ENCODE data around the gene ATPAF2.

Gene ATPAF2

DNA sequence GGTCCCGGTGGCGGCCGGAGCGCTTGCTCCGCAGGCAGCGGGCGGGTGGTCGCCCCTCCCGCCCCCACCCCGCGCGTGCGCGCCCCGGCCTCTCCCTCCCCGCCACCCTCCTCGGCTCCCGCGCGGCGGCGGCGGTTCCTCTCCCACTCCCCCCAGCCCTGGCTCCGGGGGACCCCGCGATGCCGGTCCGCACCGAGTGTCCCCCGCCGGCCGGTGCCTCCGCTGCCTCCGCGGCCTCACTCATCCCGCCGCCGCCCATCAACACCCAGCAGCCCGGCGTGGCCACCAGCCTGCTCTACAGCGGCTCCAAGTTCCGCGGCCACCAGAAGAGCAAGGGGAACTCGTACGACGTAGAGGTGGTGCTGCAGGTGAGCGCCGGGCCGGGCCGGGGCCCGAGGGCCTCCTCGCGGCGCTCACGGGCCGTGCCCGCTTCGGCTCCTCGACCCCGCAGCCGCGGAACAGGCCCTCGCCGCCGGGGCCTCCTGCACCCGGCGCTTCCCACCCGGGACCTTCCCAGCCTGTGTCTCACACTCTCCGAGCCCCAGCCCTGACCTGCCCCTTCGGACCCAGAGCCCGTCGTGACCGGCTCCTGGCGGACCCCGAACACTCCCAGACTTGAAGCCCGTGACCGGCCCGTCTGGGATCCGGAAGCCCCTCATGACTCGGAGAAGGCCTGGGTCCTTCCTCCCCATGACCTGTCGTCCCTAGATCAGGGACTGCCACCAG is 730 bp upstream of the ATPAF2 start:
- DNase-seq (ENCODE audit: low read depth, low spot score) = no peak

DNA sequence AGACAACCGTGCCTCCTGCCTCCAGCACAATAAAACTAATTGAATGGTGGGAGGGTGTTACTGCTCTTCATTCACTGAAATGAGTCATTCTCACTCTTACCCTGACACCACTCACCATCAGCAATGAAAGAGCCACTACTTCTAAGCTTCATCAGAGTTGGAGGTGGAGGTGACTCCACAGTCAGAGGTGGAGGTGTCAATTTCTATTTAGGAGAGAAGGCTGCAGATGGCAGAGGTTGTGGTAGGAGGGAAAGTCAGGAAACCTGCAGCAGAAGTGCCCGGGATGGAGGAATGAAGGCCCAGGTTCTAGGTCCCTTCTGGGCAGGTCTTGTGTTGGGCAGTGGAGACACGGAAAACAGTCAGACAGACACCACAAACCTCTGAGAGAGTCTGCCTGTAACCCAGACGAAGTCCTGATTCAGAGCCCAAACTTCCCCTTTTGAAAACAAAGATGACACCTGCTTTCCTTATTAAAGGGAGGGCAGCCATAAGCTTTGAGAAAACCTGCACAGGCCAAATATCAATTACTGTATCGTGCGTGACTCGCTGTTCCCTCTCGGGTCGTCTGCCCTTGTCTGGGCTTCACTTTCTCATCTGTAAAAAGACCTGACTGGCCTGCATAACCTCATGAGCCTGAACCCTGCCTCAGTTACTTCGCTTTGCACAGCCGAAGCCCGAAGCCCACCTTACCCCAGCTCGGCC is 668 bp downstream of the ATPAF2 start:
- DNase-seq (ENCODE audit: low read depth, low spot score) = no peak

DNA sequence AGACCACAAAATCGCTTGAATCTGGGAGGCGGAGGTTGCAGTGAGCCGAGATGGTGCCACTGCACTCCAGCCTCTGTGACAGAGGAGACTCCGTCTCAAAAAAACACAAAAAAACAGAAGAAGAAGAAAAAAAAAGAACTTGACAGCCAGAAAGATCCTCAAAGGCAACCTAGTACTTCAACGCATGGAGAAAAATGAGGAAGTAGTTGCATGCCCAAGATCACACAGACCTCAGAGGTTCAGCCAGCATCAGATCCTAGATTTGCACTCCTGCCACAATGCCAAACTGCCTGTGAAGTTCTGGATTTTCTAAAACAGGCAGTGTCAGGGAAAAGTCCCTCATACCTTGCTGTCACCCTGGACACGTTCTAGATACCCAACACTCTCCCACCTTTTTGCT is 1.5 kb downstream of the ATPAF2 start:
- no peak for DNase-seq (ENCODE audit: low read depth, low spot score)

DNA sequence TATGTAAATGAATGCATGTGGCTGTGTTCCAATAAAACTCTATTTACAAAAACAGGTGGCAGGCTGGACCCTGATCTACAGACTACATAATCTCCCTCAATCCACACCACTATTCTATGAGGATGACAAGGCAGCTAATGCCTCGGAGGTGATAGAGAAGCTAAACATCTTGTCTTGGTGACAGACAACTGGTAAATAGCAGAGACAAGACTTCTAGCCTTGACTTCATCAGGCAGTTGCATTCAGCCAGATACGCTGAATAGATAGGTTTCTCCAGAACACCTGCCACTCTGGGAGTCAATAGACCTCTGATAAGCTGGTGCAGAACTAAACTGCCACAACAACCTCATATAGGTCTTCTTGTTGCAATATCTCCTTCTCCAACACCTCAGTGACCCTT is 3.3 kb downstream of the ATPAF2 start:
- DNase-seq (ENCODE audit: low read depth, low spot score) = no peak

DNA sequence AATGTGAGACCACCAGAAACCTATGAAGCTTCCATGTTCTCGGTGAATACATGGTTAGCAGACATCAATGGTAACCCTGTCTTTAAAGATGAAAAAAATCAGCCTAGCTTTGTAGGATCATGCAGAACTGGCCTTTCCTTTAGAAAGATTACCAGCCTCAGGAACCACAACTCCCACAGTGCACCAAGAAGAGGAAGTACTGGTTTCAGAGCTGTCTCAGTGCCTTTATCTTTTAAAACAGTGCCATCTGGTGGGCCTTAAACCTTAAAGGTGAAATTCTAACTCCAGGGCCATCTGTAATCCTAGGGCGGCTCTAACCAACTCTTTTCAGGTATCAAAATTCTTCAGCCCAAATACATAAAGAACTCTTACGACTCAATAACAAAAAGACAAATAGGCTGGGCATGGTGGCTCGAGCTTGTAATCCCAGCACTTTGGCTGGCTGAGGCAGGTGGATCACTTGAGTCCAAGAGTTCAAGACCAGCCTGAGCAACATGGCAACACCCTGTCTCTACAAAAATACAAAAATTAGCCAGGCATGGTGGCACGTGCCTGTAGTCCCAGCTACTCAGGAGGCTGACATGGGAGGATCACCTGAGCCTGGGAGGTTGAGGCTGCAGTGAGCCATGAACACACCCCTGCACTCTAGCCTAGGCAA is 5.4 kb downstream of the ATPAF2 start:
- DNase-seq (ENCODE audit: low read depth, low spot score) = peak; percentile 40

DNA sequence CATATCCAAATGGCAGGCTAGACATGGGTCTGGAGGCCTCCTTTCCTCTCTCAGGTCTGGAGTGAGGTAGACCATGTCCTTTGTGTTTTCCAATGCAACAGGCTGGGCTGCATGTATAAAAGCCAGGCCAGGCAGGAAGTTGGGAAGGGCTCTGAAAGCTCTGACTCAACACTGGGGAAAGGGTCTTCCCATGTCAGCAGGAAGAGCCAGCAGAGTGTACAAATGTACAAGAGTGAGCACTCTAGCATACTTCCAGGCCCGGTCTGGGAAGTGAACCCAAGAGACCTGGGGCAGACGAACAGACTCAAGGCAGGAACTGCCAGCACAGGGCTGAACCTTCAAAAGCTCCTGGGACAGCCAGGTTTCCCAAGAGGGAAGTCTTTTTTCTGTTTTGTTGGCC is 7.0 kb downstream of the ATPAF2 start:
- DNase-seq (ENCODE audit: low read depth, low spot score) = no peak

DNA sequence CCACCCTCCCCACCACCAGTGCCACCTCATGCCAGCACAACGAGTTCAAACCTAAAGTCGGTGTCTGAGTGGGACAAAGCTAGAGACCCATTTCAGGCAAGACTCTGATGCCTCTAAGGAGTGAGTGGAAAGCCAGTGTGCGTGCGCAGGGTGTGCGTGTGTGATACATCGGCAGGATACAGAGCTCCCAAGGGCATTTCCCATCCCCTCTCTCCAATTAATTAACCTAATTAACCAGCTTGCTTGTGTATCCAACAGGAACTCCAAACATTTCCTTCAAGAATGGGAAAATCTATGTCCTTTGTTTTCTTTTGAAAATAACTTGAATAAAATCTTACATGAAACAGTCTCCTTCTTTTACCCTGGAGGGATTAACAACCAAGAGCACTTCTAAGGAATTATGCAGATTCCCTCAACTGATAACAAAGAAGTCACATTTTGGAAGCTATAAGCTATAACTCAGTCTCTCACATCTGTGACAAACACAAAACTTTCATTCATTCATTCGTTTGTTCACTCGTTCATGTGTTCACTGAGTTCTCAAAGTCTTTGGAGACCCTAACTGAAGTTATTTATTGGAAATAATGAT is 9.9 kb downstream of the ATPAF2 start:
- no peak for DNase-seq (ENCODE audit: low read depth, low spot score)

DNA sequence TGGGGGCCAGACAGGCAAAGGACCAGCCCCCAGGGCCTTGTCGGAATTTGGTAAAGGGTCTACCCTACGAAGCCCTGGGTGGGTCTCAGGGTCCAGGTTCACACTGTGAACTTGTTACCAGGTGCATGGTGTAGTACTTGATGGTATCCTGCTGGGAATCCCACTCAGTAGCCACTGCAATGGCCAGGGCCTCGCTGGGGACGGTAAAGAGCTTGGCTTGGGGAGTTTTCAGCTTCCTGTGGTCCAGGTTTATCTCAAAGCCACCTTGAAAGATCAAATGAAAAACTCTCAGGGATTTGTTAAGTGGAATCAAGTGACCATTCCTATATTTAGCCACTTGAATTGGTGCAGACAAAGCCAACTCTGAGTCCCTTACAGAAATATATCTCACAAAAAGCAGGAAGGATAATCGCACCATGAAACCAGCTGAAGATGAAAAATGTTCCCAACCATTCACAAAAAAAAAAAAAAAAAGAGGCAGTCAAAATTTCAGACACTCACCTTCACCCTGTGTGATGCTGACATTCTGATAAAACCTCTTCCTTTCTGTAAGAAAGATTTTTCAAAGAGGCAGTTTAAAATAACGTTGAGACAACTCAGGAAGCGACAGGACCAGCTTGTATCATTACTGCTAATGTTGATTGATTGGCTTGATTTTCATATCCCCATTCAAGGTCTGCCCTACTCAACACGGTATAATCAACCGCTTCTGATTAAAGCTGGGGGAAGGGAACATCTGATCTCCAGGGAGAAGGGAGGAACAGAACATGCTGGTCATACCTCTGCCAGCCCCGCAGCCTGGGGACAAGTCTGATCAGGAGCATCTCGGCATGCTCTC is 10.6 kb downstream of the ATPAF2 start:
- no peak for DNase-seq (ENCODE audit: low read depth, low spot score)

DNA sequence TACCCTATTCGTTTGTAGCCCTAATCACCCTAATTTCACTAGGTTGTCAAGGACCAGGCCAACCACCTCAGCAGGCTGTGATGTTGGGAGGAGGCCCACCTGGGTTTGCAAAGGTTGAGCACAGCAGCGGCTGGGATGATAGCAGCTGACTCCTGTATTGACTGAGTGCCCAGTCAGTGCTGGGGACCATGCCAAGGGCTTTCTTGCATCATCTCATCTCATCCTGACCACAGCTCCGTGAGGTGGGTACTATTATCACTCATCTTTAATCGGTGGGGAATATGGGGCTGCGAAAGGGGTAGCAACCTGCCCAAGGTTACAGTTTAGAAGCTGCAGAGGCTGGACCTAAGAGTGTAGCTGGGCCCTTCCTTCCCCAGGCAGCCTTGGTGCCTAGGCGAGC is 11.7 kb downstream of the ATPAF2 start:
- no peak for DNase-seq (ENCODE audit: low read depth, low spot score)

DNA sequence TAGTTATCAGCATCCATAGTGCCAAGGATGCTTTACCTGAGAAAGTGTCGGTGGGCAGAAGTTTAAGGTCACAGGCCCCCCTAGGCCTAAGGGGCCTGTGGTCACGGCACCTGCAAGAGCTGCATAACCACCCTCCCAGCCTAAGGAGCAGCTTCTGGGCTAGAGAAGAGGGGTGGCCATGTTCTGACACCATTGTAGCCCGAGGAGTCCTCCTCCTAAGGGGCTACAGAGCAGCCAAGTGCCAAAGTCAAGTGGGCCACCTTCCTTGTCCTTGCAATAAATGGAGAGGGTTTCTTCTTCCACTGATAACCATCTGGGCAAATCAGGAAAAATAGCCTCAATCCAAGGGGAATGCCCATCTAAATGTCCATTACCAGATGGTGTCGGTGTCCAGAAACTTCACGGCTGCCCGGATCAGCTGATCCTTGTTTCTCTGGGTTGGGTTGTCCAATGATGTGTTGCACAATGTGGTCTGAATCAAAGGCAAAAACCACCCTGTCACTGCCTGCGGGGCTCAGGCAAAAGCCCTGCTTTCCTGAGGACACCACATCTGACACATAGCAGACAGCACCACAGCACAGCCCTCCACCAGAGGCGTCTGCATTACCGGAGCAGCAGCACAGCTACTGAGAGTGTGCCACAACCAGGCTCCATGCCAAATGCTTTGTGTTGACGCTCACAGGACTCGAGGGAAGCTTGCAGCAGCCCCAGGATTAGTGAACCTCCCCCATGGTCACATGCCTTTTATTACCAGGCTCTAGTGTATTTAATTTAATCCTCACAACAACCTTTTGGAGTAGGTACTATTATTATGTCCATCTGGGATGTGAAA is 12.8 kb downstream of the ATPAF2 start:
- no peak for DNase-seq (ENCODE audit: low read depth, low spot score)

DNA sequence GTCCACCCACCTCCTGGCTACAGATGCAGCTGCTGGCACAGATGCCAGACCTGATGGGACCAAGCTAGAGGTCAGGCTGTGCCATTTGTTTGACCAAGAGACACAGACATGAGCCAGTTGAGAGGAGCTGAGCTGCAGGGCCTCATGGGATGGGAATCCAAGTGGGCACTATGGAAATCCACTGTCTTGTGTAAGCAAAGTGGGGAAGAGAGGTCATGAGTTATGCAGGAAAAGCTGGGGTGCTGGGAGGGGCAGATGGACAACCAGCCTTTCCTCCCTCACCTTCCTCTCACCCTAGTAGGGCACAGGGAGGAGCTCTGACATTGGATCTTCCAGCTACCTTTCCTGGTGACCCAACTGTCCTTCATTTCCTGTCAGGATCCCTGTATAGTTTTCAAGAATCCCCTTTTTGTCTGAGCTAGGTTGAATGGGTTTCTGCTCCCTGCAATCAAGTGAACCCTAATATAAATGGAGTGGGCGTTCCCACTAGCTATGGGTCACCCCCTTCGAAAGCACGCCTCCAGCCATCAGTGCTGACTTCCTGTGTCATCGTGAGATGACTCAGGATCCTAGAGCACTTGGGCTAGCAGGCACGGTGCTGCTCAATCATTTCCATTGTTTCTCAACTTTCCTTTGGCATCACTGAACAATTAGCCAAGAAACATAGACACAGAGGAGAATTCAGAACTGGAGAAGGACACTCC is 13.6 kb downstream of the ATPAF2 start:
- DNase-seq (ENCODE audit: low read depth, low spot score) = no peak

DNA sequence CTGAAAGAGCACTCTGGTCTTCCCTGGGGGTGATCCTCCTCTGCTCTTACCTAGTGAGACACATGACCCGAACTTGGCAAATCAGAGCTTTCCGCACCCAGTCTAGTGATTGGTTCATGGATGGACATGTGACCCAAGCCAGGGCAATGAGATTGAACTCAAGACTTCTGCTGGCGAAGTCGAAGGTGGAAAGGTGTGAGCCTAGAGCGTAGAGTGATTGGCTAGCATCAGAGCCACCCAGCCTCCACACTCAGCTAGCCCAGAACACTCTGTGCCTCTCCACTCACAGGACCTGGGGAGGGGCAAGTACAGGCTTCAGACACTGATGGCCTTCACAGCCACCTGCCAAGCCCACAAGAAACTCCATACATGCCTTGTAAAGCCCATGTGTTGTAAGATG is 17.6 kb downstream of the ATPAF2 start:
- DNase-seq (ENCODE audit: low read depth, low spot score) = no peak

DNA sequence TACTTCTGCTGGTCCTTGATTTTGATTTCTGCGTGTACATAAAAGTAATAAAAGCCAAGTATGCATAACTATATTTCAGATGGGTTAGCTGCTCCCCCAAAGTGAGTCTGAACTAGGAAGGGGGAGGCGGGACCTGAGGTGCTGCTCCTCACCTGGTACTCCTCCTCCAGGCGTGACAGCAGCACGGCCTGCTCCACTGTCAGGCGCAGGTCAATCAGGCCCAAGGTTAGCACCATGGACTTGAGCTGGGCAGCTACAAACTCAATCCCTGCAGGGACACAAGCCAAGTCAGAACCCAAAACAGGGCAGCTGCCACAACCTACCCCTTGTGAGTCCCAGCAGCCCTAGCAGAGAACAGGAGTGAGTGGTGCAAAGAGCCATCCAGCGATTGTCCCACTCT is 18.0 kb downstream of the ATPAF2 start:
- no peak for DNase-seq (ENCODE audit: low read depth, low spot score)

DNA sequence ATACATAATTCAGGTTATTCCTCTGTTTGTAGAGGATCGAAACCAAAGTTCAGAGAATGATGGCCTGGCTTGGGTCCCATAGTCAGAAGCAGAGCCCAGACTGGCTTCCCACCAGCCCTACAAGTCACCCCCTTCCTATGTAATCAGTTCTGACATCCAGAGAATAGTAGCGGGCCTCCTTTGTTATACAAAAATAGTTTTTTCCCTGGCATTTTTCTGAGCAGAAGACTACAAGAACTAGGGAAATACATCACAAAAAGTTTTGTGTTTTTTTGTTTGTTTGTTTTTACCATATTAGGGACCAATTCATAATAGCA is 19.2 kb downstream of the ATPAF2 start:
- DNase-seq (ENCODE audit: low read depth, low spot score) = no peak

DNA sequence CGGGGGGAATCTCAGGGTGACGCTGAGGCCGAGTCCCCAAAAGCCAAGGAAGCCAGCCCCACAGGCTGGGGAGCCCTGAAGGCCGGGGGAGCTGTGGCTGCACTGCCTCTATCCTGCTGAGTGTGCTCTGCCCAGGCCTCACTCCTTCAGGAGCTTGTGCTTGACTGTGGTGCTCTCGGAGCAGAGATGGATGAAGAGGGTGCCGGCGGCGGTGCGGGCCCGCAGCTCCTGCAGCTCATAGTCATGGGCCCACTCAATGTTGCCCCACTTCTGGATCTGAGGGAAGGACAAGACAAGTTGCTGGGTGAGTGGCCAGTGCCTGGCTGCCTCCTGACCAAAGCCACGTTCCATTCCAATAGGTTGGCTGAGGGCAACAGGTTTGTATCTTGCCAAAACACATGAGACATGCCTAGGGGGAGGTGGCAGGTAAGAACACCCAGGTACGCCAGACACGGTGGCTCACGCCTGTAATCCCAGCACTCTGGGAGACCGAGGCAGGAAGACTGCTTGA is 20.5 kb downstream of the ATPAF2 start:
- no peak for DNase-seq (ENCODE audit: low read depth, low spot score)

DNA sequence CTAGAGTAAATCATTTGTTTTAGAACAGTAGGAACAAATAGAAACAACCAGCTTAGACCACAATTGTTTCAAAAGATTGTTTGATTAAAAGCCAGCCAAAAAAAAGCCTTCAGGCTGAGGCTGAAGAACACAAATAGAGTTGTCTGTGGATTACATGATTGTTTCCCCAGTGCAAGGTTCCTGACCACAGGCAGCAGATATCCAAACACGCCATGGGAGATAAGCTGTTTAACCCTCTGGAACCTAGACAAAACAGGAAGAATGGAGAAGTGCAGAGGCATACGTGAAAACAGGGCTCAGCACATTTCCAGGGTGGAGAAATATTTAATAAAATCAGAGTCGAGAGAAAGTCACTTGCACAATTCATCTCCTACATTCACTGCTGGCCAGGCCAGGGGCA is 21.0 kb downstream of the ATPAF2 start:
- DNase-seq (ENCODE audit: low read depth, low spot score) = no peak

DNA sequence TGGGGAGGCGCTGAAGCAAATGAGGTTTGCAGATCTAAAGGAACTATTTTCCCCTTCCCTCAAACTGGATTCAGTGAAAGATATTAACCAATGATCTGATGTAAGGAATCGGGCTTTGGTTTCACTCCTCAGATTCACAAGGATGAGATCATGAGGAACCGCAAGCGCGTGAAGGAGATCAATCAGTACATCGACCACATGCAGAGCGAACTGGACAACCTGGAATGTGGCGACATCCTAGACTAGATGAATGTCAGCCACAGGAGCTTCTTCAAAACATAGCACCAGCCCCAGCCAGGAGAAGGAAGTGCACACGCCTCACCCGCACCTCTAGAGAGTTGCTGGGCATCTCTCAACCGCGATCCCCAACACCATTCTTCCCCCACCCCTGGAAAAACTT is 22.5 kb downstream of the ATPAF2 start:
- no peak for DNase-seq (ENCODE audit: low read depth, low spot score)

DNA sequence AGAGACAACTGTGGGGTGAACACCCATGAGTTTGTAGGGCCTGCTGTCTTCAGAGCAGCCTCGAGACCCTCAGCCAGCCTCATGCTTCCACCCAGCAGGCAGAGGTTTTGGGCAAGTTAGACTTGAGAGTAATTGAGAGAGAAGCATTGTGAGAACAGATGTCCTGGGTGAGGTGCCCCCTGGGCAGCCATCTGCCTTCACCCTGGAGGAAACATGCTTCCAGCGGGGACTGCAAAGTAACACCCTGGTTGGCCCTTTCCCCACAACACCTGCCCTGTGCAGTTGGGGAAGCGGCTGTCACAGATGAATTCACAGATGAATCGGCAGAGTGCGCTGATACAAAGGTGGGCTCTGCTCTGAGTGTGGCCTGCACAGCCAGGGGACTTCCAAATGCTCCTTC is 23.4 kb downstream of the ATPAF2 start:
- no peak for DNase-seq (ENCODE audit: low read depth, low spot score)

DNA sequence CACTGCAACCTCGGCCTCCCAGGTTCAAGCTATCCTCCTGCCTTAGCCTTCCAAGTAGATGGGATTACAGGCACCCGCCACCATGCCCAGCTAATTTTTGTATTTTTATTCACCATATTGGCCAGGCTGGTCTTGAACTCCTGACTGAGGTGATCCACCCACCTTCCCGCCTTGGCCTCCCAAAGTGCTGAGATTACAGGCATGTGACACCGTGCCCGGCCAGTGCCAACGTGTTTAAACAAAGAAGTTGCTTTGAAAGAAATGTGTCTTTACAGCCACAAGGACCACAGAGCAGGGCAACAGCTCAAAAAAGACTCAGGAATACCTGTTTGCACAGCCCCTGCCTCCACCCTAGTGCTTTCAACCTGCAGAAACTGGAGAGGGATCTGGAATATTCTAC is 25.0 kb downstream of the ATPAF2 start:
- DNase-seq (ENCODE audit: low read depth, low spot score) = no peak

DNA sequence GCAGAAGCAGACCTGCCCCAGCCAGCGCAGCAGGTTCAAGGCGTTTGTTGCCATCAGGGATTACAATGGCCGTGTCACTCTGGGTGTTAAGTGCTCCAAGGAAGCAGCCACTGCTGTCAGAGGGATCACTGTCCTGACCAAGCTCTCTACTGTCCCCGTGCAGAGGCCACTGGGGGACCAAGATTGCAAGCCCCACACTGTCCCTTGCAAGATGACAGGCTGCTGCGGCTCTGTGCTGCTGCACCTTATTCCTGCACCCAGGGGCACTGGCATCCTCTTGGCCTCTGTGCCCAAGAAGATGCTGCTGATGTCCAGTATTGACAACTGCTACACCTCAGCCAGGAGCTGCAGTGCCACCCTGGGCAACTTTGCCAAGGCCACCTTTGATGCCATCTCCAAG is 27.7 kb downstream of the ATPAF2 start:
- DNase-seq (ENCODE audit: low read depth, low spot score) = no peak
